ENCODE measurements around the gene ANKRD45. TPM values are rescaled to one million over a fixed set of nuclear protein-coding genes. Genes with fewer than 3 reads are reported as not detected.
"Not testable (repeated sequence)": the region's sequence is repeated elsewhere in the genome, so short reads cannot be mapped to it uniquely, and the experiment has no call there.

The ANKRD45 gene
- not detected in 2 replicates for total RNA-seq (2014; rRNA removed; shearing (Covaris generic))

DNA sequence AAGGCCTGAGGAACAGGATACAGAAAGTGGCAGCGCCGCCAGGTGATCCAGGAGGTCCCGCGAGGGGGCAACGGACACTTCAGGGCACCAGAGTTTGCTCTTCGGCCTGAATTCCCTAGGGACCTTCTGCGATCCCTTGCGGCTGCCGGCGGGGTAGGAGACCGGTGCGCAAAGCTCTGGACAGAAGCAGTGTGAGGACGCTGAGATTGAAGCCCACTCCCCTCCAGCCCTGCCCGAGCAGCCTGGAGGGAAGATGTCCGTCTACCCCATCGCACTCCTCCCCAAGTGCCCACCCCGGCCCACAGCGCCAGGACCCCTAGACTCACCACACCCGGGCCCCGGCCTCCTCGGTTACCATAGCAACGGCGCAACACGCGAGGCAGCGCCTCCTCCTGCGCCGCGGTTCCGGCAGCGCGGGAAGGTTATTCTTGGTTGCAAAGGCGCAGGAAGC is at the start of gene ANKRD45:
ANKRD45 (minus strand) TSS at position 361 of the 451 bp plus-strand sequence. CDS start 10,433 bp downstream, outside the sequence.
- DNase-seq (ENCODE audit: low read depth): peak; percentile 51

- DNase-seq (ENCODE audit: low read depth): no peak
These were observed 47.6 kb upstream of the ANKRD45 start for GRCh38 chr1:173717238-173717637.

DNA sequence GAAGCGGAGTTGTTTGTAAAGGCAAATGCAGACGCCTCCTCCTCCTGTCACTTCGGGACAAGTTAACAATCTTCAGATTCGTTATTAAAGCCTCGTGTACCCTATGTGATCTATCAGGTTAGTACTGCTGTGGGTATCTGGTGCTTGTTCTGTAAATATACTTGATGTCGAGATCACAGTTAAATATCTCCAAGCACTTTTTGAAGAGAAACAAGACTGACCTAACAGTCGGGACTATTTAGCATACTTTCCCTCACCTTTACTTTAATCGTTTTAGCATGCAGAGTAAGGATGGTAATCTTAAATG is 45.8 kb upstream of the ANKRD45 start:
- DNase-seq (ENCODE audit: low read depth): no peak

GRCh38 chr1:173714759-173715537 is 45.3 kb upstream of the ANKRD45 start, which contains the start of gene KLHL20:
Gene KLHL20, plus strand, starts transcription at chr1:173714981. Its CDS starts 1,063 bp downstream, at chr1:173716044.
- DNase-seq (ENCODE audit: low read depth): peak; percentile 90

DNA sequence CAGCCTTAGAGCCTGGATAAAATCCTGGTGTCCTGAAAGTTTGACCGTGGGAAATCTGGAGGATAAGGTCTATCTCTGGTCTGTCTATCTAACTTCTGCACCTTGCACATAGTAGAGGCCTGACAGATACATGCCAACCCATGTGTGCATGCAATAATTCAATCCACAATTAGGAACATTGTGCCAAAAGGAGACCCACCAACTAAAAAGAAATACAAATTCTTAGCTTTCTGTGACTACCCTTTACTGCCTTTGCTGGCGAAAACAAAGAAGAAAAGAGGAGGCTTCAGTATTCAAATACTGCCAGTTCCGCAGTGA is 44.7 kb upstream of the ANKRD45 start:
- DNase-seq (ENCODE audit: low read depth): peak; percentile 11

DNA sequence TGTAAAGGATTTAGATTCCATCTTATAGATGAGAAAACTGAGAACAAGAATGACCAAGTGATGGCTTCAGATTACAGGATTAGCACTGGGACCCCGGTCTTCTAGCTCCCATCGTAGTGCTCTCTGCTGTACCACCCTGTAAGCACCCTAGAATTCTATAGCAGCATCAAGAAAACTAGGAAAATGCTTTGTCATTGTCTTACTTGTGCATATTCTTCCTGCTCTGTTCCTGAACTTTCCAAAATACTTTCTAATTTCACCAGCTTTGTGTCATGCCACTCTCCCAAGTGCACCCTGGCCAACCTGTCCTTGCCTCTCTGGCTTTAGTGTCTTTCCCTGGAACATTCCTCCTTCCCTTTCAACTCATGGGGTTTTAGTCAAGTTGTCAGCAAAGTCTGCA is 39.1 kb upstream of the ANKRD45 start:
- DNase-seq (ENCODE audit: low read depth): no peak

- DNase-seq (ENCODE audit: low read depth): no peak
These were observed 35.5 kb upstream of the ANKRD45 start for GRCh38 chr1:173705117-173705516.

- no peak for DNase-seq (ENCODE audit: low read depth)
These were observed 33.1 kb upstream of the ANKRD45 start for GRCh38 chr1:173702736-173703135.

DNA sequence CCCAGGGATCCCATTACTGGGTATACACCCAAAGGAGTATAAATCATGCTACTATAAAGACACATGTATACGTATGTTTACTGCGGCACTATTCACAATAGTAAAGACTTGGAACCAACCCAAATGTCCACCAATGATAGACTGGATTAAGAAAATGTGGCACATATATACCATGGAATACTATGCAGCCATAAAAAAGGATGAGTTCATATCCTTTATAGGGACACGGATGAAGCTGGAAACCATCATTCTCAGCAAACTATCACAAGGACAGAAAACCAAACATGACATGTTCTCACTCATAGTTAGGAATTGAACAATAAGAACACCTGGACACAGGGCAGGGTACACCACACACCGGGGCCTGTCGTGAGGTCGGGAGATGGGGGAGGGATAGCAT is 31.6 kb upstream of the ANKRD45 start:
- DNase-seq (ENCODE audit: low read depth): not testable (repeated sequence)

GRCh38 chr1:173693238-173693637 is 23.6 kb upstream of the ANKRD45 start:
- DNase-seq (ENCODE audit: low read depth): no peak

- no peak for DNase-seq (ENCODE audit: low read depth)
These were observed 18.6 kb upstream of the ANKRD45 start for GRCh38 chr1:173688300-173688699.

GRCh38 chr1:173685121-173685520 is 15.5 kb upstream of the ANKRD45 start:
- DNase-seq (ENCODE audit: low read depth): not testable (repeated sequence)

GRCh38 chr1:173683838-173684237 is 14.2 kb upstream of the ANKRD45 start:
- DNase-seq (ENCODE audit: low read depth): not testable (repeated sequence)

GRCh38 chr1:173682184-173682583 is 12.5 kb upstream of the ANKRD45 start:
- DNase-seq (ENCODE audit: low read depth): no peak

DNA sequence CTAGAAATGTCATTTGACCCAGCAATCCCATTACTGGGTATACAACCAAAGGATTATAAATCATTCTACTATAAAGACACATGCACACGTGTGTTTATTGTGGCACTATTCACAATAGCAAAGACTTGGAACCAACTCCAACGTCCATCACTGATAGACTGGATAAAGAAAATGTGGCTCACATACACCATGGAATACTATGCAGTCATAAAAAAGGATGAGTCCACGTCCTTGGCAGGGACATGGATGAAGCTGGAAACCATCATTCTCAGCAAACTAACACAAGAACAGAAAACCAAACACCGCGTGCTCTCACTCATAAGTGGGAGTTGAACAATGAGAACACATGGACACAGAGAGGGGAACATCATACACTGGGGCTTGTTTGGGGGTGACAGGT is 10.5 kb upstream of the ANKRD45 start:
- not testable (repeated sequence) for DNase-seq (ENCODE audit: low read depth)

- not testable (repeated sequence) for DNase-seq (ENCODE audit: low read depth)
These were observed 4.8 kb upstream of the ANKRD45 start for GRCh38 chr1:173674496-173674895.

- no peak for DNase-seq (ENCODE audit: low read depth)
These were observed 3.0 kb downstream of the ANKRD45 start for GRCh38 chr1:173666646-173667045.

DNA sequence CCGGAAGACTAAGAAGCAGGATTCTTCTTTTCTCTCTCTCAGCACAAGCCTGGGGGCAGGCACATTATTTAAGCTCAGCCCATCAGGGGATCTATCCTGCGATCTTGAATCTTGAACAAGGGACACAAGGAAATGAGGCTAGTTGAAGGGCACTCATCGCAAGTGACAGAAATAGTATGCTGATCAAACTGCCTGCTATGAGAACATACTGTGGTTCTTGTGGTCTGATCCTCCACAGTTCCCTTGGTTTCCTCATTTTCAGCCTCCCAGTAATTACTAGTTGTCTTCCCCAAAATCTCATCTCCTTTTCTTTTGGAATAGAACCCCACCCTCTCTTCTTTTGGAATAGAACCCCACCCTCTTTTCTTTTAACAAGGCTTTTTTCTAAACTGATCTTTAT is 6.5 kb downstream of the ANKRD45 start:
- no peak for DNase-seq (ENCODE audit: low read depth)

DNA sequence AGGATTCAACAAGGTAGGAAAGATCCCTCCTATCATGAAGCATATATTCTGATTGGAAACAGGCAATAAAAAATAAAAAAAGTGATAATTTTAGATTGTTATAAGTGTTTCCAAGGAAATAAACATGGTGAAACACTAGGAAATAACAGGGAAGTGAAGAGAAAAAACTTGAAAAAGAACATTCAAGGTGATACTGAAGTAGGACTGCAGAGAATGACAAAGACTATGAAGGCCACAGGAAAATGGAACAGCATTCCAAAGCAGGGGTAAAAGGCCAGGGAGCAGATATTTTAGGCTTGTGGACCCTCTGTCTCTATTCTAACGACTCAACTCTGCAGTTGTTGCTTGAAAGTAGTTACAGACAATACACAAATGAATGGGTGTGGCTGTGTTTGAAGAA is 7.9 kb downstream of the ANKRD45 start:
- no peak for DNase-seq (ENCODE audit: low read depth)

GRCh38 chr1:173661271-173661670 is 8.4 kb downstream of the ANKRD45 start:
- DNase-seq (ENCODE audit: low read depth): no peak

GRCh38 chr1:173660306-173660705 is 9.3 kb downstream of the ANKRD45 start:
- DNase-seq (ENCODE audit: low read depth): no peak

DNA sequence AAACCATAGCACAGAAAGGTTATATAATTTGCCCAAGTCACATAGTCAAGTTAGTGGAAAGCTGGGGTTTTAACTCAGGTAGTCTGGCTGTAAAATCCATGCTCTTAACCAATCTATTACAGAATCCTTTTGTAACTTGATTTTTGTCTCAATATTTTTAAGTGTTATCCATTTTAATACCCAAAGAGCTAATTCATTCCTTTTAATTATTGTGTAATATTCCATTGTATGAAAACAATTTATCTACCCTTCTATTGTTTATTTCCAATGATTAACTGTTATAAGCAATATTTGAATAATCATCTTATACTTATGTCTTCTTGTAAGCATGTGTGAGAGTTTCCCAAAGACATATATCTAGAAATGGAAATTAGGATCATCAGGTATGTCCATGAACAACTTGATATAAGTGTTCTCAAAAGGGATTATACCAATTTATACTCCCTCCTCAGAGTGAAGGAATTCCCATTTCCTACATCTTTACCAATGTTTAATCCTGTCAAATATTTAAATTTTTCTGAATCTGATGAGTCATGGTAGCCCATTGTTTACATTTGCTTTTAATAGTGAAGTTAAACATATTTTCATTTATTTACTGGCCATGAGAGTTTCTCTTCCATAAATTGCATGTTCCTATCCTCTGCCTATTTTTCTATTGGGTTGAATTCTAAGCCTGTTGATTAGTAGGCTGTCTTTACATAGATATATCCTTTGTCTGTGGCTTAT is 20.6 kb downstream of the ANKRD45 start:
- DNase-seq (ENCODE audit: low read depth): no peak

DNA sequence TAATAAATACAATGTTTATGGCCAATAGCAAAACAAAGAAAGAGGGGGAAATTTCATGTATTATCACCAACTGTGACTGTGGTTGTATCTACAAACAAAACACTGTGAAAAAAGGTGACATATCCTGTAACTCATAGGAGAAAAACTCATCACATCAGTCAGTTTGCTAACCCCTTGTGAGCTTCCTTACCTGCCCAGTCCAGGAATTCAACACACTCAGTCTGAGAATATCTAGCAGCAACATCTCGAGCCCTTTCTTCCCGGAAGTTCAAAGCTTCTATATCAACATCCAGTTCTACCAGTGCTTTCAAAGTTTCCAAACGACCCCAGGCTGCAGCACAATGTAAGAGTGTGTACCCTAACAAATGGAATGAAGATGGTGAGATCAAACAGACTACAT is 23.0 kb downstream of the ANKRD45 start:
- DNase-seq (ENCODE audit: low read depth): no peak
